ENCODE results near the gene TAS2R40.

TAS2R40 gene

GRCh38 chr7:143265017-143265693, 43.3 kb downstream of the TAS2R40 start:
- DNase-seq (ENCODE audit: low read depth): no peak
- TF ChIP-seq CTCF (IDR thresholded peaks at IDR 0.05; ENCODE audit: control insufficient read depth, extremely low read depth, insufficient read depth): no peak
- no peak overlapping the region for H3K4me3 ChIP-seq (ENCODE audit: low read depth, low read length)

DNA sequence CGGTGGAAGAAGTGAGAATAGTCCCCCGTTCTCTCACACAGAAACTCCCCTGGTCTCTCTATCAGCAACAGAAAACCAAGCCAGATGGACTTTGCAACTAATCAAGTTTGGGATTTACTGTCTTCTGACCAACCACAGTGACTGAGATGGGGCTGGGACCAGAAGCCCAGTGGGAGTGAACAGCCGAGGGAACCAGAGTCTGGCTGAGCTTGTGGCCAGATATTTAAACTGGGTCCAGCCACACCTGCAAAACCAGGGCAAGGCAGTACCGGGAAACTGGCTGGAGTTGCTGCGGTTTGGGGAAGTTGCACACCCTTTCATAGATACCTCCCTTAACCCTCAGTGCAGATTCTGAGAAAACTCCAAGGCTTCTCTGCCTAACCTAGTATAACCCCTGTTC, 47.4 kb downstream of the TAS2R40 start:
- no peak for TF ChIP-seq CTCF (IDR thresholded peaks at IDR 0.05; ENCODE audit: control insufficient read depth, extremely low read depth, insufficient read depth)
- no peak overlapping the region for H3K4me3 ChIP-seq (ENCODE audit: low read depth, low read length)
- no peak for DNase-seq (ENCODE audit: low read depth)

DNA sequence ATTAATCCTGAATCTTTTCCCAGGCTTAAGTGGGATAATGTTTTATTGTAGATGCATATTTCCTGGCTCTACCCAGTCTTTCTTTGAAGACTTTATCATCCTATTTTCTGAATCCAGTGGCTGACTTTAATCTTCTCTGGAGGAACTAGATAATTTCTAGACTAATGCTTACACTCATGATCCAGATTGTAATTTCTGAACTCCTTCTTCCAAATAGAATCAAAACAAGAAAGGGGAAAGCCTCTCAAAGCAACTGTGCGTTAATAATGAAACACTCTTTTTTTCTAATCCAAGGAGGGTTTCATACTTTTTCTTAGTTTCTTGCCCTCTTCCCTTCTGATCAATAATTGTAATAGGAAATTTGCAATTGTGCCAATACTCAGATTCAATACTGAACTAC, 49.4 kb downstream of the TAS2R40 start:
- DNase-seq (ENCODE audit: low read depth): no peak
- no peak overlapping the region for H3K4me3 ChIP-seq (ENCODE audit: low read depth, low read length)
- no peak for TF ChIP-seq CTCF (IDR thresholded peaks at IDR 0.05; ENCODE audit: control insufficient read depth, extremely low read depth, insufficient read depth)
